DMS53 treated with DMSO at 0.1 percent for 48 hours (cell line): ENCODE results near the gene FNDC11.
"Not testable (repeated sequence)": the region's sequence is repeated elsewhere in the genome, so short reads cannot be mapped to it uniquely, and the experiment has no call there.

ENCODE experiments used
- DNase-seq: peaks from one replicate; lab custom pipeline; 2025; ENCODE audit not compliant: unreplicated experiment; lab: John Stamatoyannopoulos, UW

FNDC11 gene, protein sequence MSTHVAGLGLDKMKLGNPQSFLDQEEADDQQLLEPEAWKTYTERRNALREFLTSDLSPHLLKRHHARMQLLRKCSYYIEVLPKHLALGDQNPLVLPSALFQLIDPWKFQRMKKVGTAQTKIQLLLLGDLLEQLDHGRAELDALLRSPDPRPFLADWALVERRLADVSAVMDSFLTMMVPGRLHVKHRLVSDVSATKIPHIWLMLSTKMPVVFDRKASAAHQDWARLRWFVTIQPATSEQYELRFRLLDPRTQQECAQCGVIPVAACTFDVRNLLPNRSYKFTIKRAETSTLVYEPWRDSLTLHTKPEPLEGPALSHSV

GRCh38 chr20:63553933-63554290 lies at the start of gene FNDC11:
FNDC11 (plus strand) TSS chr20:63554159; CDS start chr20:63555664, 1,505 bp downstream.
- no peak for DNase-seq

- DNase-seq, result no peak
Observed at GRCh38 chr20:63504642-63505041, 49.3 kb upstream of the FNDC11 start.

- no peak for DNase-seq
Observed at GRCh38 chr20:63505281-63505680, 48.7 kb upstream of the FNDC11 start.

- no peak for DNase-seq
Observed at GRCh38 chr20:63505723-63506122, 48.2 kb upstream of the FNDC11 start.

GRCh38 chr20:63507083-63507743 lies 46.7 kb upstream of the FNDC11 start:
- no peak for DNase-seq

- DNase-seq, result no peak
Observed at GRCh38 chr20:63508072-63508768, 45.7 kb upstream of the FNDC11 start.

DNA sequence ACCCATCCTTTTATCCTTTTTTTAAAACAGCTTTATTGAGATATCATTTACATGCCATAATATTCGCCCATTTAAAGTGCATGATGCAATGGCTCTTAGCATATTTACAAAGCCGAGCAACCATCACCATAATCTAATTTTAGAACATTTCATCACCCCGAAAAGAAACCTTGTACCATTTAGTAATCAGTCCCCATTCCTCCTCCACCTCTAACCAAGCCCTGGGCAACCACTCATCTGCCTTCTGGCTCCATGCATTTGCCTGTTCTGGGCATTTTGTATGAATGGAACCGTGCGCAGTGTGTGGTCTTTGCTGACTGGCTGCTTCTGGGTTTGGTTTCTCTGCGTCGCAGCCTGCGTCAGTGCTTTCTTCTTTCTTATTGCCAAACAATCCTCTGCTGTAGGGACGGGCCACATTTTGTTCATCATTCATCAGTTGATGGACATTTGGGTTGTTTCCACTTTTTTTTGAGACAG lies 44.8 kb upstream of the FNDC11 start:
- no peak for DNase-seq

- no peak for DNase-seq
Observed at GRCh38 chr20:63513207-63513606, 40.8 kb upstream of the FNDC11 start.

- DNase-seq, result not testable (repeated sequence)
Observed at GRCh38 chr20:63514520-63514919, 39.4 kb upstream of the FNDC11 start.

DNA sequence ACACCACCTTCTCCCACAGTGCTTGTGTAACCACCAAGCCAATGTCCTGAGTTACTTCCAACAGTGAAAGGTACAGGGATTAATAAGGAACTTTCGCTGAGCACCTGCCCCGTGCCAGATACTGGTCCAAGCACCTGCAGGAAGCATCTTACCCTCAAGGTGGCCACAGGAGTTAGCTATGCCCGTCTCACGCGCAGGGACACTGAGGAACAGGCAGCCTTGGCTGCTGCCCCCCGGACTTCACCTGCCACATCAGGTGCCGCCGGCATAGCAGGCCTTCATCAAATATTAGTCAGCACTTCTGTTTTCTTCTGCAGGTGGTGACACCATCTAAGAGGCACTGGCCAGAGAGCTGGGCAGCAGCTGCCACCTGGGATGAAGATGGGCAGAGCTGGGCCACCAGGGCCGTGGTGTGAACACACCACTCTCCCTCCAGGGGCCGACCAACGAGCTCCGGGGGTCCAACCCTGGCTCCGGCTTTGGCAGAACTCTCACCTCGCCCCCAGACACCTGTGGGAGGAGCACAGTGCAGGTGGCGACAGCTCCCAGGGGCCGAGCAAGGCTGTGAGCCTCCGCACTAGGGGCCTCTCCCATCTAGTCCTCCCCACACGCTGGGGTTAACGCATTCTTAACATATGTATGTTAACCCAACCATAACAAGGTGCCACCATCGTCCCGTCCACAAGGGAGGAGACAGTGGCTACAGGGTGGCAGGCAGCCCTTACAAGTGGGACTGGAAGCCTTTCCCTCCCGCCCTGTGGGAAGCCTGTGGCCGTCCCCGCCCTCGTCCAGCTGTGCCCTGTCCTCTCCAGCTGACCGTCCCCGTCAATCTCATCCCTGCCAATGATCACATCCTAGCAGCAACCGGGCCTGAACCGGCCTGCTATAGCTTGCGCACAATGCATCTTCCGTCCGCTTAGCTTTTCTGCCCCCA lies 36.3 kb upstream of the FNDC11 start:
- no peak for DNase-seq

DNA sequence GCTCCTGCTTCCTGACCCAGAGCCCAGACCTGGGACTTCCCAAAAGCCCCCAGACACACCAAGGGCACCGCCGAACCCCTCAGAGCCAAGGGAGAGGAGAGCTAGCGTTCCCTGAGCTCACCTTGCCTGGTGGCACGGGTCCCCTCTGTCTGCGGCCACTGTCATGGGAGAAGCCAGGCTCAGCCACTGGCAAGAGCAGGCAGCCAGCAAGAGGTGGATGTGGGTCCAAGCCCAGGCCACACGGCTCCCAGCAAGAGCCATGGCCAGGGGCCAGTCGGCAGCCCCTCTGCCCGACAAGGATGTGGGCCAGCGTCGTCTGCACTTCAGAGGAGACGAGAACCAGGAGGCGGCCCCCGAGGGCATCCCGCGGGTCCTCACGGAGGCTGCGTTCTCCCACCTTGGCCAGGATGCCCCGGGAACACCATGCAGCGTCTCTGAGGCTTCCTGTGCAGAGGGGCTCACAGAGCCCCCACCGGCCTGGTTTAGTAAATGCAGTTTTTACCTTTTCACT lies 35.6 kb upstream of the FNDC11 start:
- DNase-seq, result no peak

- DNase-seq, result no peak
Observed at GRCh38 chr20:63518946-63519667, 34.9 kb upstream of the FNDC11 start.

- no peak for DNase-seq
Observed at GRCh38 chr20:63519668-63520503, 34.1 kb upstream of the FNDC11 start.

DNA sequence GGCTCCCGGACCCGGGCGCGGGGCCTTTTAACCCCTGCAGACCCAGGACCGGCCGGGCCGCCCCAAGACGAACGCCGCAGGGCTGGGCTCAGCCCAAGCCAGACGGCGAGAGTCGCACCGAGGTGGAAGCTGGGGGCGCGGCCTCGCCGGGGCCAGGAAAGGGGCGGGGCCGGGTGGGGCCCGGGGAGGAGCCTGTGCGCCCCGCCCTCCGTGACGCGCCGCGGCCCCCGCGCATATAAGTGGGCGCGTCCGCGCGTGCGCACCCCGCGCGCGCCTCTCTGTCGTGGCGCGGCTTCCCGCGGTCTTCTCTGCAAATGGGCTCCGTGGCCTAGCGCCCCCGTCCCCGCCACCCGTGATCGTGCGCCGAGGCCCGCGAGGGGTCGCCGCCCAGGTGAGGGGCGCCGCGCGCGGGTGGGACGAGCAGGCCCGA lies 33.4 kb upstream of the FNDC11 start, which contains the start of gene PPDPF:
TSS of gene PPDPF (plus strand) at position 262 of the 430 bp plus-strand sequence. CDS start 544 bp downstream, outside the sequence.
- DNase-seq, result no peak

DNA sequence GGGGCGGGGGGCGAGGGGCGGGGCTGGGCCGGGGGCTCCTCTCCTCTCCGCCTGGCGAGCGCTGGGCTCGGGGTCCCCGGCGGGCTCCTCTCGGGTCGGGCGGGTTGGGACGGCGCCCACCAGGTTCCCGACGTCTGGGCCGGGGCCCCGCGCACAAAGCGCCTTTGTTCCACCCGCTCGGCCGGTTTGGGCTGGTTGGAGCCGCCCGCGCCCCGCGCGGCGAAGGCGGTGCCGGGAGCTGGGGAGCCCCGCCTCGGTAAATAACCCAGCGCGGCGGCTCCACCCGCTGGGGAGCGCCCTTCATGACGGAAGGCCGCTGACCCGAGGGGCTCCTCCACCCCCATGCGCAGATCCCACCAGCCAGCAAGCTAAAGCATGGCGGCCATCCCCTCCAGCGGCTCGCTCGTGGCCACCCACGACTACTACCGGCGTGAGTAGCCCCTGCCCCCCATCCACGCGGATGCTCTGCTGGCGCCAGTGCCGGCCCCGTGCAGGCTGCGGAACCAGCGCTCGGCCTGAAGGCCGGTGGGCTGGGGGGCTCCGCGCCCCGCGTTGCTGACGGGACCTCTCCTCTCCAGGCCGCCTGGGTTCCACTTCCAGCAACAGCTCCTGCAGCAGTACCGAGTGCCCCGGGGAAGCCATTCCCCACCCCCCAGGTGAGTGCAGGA lies 32.9 kb upstream of the FNDC11 start:
- DNase-seq, result no peak

GRCh38 chr20:63521602-63522001 lies 32.4 kb upstream of the FNDC11 start:
- DNase-seq, result no peak

DNA sequence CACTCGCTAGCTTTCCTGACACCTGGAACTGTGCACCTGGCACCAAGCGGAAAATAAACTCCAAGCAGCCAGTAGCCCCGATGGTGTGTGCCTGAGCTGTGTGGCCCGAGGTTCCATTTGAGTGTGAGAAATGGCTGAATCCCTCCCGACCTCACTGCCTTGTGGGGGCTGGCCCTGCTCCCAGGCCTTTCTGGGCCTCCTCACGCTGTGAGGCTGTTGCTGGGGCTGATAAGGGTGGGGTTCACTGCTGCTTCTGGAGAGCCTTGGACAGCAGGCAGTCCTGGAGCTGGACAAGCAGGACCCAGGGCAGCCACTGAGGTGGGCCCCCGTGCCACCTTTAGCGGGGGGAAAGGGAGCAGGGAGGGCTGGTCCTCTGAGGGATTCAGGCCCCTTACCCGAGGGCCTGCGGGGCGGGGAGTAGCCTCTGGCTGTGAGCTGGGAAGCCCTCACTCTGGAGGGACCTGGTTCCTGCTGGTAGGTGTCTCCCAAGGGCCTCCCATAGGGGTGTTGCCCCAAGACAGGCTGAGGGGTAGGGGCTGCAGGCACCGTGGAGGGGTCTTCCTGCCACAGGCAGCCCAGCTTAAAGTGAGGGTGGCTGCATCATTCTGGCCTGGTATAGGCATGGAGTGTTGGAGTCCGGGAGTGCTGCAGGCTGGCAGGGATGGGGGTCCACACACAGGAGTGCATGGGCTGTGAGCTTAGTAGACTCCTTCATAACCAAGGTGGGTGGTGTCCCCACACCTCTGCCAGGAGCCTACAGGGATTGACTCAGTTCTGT lies 31.7 kb upstream of the FNDC11 start:
- DNase-seq, result no peak
